Breast epithelium (tissue), 3 donors: ENCODE data around the gene BTD.

Source experiments
- CTCF ChIP-seq, 3 donors: fragments of 450-650 bp; IDR thresholded peaks; one replicate each; pipeline ENCODE4 v1.5.1; 2016 to 2017; ENCODE audit warnings: antibody characterized with exemption in 3 of 3, mild to moderate bottlenecking in 3 of 3, moderate library complexity in 3 of 3
- POLR2A ChIP-seq: fragments of 450-650 bp; IDR thresholded peaks from one replicate; pipeline ENCODE4 v1.6.1; 2016; ENCODE audit warnings: antibody characterized with exemption, mild to moderate bottlenecking, moderate library complexity

- TF ChIP-seq POLR2A: no peak
- no peak for TF ChIP-seq CTCF (IDR thresholded peaks at IDR 0.05)
These were observed 43.0 kb upstream of the BTD start for GRCh38 chr3:15558581-15558980.
